ENCODE data around the gene RAB8B. TPM values are rescaled to one million over a fixed set of nuclear protein-coding genes. Genes with fewer than 3 reads are reported as not detected.

The RAB8B gene
- total RNA-seq, 4 donors from 2014 or later: 9.1 to 23.6 (median 10.7) TPM

DNA sequence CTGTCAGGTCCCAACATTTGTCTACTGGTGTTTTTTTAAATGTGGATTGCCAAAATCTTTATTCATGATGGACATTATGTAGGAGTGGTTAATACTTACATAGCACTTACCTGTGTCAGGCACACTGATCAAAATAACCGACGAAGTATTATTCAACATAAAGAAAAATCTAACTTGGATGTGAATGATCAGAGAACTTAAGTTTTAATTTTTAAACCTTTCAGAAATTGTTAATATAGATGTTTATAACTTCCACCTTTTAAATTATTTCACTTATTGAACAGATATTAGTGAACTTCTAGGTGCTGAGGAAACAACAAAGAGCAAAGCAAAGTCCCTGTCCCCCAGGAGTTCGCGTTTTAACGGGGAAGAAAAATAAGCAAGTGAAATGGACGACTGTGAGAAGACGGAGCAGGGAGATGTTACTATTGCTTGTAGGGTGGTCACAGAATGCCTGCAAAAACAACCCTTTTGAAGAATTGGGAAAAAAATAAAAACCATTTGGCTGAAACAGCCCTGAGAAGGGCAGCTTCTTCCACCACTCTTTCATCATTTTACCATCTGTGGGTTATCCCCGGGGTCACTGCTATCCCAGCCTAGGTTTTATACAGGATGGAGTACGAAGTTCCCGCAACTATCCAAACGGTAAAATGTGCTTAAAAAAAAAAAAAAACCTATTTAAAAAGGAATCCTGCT, 87.1 kb downstream of the RAB8B start:
- TF ChIP-seq POLR2A (IDR thresholded peaks at IDR 0.05): no peak
- TF ChIP-seq, protein P1, sequence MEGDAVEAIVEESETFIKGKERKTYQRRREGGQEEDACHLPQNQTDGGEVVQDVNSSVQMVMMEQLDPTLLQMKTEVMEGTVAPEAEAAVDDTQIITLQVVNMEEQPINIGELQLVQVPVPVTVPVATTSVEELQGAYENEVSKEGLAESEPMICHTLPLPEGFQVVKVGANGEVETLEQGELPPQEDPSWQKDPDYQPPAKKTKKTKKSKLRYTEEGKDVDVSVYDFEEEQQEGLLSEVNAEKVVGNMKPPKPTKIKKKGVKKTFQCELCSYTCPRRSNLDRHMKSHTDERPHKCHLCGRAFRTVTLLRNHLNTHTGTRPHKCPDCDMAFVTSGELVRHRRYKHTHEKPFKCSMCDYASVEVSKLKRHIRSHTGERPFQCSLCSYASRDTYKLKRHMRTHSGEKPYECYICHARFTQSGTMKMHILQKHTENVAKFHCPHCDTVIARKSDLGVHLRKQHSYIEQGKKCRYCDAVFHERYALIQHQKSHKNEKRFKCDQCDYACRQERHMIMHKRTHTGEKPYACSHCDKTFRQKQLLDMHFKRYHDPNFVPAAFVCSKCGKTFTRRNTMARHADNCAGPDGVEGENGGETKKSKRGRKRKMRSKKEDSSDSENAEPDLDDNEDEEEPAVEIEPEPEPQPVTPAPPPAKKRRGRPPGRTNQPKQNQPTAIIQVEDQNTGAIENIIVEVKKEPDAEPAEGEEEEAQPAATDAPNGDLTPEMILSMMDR (IDR thresholded peaks at IDR 0.05): no peak
- WGBS, 2 donors: 13 to 16% methylated on average over 11 of the region's 11 CpGs
- DNase-seq (ENCODE audit: low spot score in 2 of 2): no peak
- intact Hi-C loops (cut with DNase I; ENCODE audit: low total_unique reads): no loop called here
- peak overlapping the region; percentile 36 for H3K4me3 ChIP-seq (ENCODE audit: low read depth, poor library complexity, severe bottlenecking)

DNA sequence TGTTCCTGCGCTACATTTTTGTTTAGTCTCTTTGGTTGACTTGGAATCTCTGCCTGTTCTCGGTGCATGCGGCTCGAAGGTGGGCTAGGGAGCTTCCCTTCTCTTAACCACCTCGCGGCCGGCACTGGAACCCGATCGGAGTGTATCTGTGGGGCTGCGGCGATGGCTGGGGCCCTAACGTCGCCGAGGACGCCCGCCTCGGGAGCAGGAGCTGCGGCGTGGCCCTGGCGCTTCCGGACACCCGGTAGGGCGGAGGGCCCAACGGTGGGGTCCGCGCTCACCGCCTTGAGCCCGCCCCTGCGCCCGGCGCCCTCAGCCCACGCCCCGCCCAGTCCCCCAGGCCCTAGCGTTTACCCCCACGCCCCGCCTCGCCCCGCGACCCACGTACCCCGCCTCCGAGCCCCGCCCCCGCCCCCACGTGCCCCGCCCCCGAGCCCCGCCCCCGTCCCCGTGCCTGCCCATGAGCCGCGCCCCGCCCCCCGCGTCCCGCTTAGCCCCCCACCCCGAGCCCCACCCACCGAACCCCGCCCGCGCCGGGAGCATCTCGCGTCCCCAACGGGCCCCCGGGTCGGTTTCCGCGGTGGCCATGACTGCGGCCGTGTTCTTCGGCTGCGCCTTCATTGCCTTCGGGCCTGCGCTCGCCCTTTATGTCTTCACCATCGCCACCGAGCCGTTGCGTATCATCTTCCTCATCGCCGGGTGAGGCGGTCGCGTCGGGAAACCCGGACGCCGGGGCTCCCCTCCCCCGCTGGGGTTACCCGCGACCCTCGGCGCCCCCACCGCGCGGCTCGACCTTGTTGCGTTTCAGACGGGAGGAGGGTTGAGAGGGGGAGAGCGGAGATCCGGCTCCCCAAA, 87.9 kb downstream of the RAB8B start, which contains the start of gene APH1B:
Gene APH1B, plus strand, starts transcription at position 568 of the 855 bp plus-strand sequence. Its CDS starts 19 bp downstream, at position 587.
- 0 to 1% methylated on average over 45 to 51 of the region's 102 CpGs for WGBS, 2 donors
- intact Hi-C loops (cut with DNase I; ENCODE audit: low total_unique reads): no loop called here
- DNase-seq (ENCODE audit: low spot score in 2 of 2): peak; percentile 78 to 97
- TF ChIP-seq, protein P1 (IDR thresholded peaks at IDR 0.05): no peak
- no peak for TF ChIP-seq POLR2A (IDR thresholded peaks at IDR 0.05)
- H3K4me3 ChIP-seq (ENCODE audit: low read depth, poor library complexity, severe bottlenecking): peak within 1 kb of the TSS; percentile 77

DNA sequence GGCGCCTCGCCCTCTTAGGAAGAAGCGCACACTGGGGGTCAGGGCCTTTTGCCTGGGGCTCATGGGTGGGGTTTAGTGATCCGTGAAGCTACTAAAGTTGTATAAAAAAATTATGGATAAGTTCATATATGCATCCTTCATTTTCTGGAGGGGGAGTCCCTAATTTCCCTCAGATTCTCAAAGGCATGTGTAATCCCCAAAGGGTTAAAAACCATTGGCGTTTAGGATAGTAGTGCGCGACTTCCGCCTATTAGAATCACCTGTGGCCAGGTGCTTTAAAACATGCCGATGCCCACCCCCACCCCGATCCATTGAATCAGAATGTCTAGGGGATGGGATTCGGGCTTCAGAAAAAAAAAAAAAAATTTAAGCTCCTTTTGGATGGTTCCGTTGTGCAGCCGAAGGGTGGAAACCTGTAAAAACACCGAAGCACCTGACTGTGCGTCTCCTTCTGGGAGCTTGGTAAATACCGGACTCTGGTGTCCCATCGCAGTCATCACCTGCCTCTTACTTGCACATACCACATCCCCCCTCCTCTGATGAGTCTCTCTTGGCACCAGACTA, 88.6 kb downstream of the RAB8B start:
- intact Hi-C loops (cut with DNase I; ENCODE audit: low total_unique reads): no loop called here

DNA sequence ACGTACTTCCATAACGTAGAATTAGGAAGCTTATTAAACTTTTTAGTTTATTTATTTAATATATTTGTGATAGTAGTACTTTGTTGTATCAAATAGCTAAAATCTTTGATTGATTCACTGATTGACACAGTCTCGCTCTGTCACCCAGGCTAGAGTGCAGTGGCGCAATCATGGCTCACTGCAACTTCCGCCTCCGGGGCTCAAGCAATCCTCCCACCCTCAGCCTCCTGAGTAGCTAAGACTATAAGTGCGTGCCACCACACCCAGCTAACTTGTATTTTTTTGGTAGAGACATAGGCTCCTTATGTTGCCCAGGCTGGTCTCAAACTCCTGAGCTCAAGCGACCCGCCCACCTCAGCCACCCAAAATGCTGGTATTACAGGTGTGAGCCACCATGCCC, 93.7 kb downstream of the RAB8B start:
- no peak overlapping the region for H3K4me3 ChIP-seq (ENCODE audit: low read depth, poor library complexity, severe bottlenecking)
- WGBS, 2 donors: 78 to 83% methylated on average over 9 of the region's 9 CpGs
- TF ChIP-seq, protein P1 (IDR thresholded peaks at IDR 0.05): no peak
- no peak for TF ChIP-seq POLR2A (IDR thresholded peaks at IDR 0.05)
- intact Hi-C loops (cut with DNase I; ENCODE audit: low total_unique reads): no loop called here
- DNase-seq (ENCODE audit: low spot score in 2 of 2): no peak

More for the DNA sequence above, 88.6 kb downstream of the RAB8B start:
- TF ChIP-seq, protein P1 (IDR thresholded peaks at IDR 0.05): no peak
- peak overlapping the region; percentile 77 for H3K4me3 ChIP-seq (ENCODE audit: low read depth, poor library complexity, severe bottlenecking)
- no peak for DNase-seq (ENCODE audit: low spot score in 2 of 2)
- WGBS, 2 donors: 7 to 10% methylated on average over 17 of the region's 17 CpGs

DNA sequence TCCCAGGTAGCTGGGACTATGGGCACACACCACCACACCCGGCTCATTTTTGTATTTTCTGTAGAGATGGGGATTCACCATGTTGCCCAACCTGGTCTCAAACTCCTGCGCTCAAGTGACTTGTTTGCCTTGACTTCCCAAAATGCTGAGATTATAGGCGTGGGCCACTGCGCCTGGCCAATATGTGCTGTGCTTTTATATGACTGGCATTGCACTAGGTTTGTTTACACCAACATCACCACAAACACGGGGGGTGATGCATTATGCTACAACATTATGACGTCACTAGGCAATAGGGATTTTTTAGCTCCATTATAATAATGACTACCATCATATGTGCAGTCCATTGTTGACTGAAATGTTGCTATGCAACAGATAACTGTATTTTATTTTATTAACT, 94.9 kb downstream of the RAB8B start:
- WGBS, 2 donors: 92 to 97% methylated on average over 6 of the region's 6 CpGs
- TF ChIP-seq, protein P1 (IDR thresholded peaks at IDR 0.05): no peak
- no peak overlapping the region for H3K4me3 ChIP-seq (ENCODE audit: low read depth, poor library complexity, severe bottlenecking)
- intact Hi-C loops (cut with DNase I; ENCODE audit: low total_unique reads): no loop called here
- no peak for DNase-seq (ENCODE audit: low spot score in 2 of 2)

Measured in lower leg skin (tissue), 4 donors.